ENCODE results near the gene MAP3K4. TPM values are rescaled to one million over a fixed set of nuclear protein-coding genes. Genes with fewer than 3 reads are reported as not detected.
"Not testable (repeated sequence)": the region's sequence is repeated elsewhere in the genome, so short reads cannot be mapped to it uniquely, and the experiment has no call there.

The MAP3K4 gene
- total RNA-seq, 3 donors from 2014 or later: 24.6 to 49.2 (median 45.2) TPM

DNA sequence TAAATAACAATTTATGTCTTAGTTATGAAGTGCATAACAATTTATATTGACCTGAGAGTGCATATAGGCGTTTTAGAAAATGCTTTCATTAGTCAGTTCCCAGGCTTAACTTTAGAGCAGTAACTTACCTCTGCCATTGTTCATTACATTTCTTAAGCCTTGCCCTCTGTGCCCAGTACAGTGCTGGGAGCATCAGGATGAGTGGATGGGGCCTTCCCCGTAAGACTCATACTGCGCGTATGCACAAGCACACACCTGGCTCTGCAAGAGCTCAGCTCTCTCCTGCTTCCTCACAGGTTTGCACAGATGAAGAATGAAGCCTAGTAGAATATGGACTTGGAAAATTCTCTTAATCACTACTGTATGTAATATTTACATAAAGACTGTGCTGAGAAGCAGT lies 125.0 kb downstream of the MAP3K4 start:
- Histone ChIP-seq H3K4me1 (no peaks in the 10 kb centered on the region), H3K27me3 (no peaks in the 10 kb centered on the region), H3K36me3 (peaks cover 3% of the 10 kb centered on the region), H3K27ac (no peak overlapping the region), H3K4me3 (no peak overlapping the region), H3K9me3 (peaks cover 0 to 20% of the 10 kb centered on the region in 2 donors)
- intact Hi-C loops (cut with DNase I; ENCODE audit: low total_unique reads): no loop called here
- TF ChIP-seq POLR2A (IDR thresholded peaks at IDR 0.05) (no peak), POLR2AphosphoS5 (IDR thresholded peaks at IDR 0.05) (no peak)
- TF ChIP-seq, protein P1, sequence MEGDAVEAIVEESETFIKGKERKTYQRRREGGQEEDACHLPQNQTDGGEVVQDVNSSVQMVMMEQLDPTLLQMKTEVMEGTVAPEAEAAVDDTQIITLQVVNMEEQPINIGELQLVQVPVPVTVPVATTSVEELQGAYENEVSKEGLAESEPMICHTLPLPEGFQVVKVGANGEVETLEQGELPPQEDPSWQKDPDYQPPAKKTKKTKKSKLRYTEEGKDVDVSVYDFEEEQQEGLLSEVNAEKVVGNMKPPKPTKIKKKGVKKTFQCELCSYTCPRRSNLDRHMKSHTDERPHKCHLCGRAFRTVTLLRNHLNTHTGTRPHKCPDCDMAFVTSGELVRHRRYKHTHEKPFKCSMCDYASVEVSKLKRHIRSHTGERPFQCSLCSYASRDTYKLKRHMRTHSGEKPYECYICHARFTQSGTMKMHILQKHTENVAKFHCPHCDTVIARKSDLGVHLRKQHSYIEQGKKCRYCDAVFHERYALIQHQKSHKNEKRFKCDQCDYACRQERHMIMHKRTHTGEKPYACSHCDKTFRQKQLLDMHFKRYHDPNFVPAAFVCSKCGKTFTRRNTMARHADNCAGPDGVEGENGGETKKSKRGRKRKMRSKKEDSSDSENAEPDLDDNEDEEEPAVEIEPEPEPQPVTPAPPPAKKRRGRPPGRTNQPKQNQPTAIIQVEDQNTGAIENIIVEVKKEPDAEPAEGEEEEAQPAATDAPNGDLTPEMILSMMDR (IDR thresholded peaks at IDR 0.05): no peak
- DNase-seq (ENCODE audit: low spot score in 2 of 2): no peak

DNA sequence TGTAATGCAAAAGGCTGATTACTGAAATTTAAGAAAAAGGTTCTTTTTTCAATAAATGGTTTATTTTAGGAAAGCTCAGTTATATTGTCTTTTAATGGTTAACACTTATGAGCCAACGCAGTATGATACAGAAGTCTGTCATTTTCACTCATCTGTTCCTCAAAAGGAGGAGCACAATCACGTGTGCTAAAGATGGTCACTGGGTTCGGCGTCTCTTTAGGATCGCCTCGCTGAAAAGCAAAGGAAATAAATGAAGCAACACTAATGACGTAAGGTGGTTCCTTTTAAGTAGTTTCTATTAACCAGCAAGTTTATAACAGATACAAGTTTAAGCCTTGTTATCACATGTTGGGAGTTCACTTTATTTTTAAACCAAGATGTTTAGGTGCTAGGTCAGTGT lies 125.7 kb downstream of the MAP3K4 start:
- no peak for DNase-seq (ENCODE audit: low spot score in 2 of 2)
- Histone ChIP-seq H3K27ac (no peak overlapping the region), H3K36me3 (peaks cover 3% of the 10 kb centered on the region), H3K27me3 (no peaks in the 10 kb centered on the region), H3K9me3 (peaks cover 0 to 21% of the 10 kb centered on the region in 2 donors), H3K4me3 (no peak overlapping the region), H3K4me1 (no peaks in the 10 kb centered on the region)
- TF ChIP-seq POLR2AphosphoS5 (IDR thresholded peaks at IDR 0.05) (no peak), POLR2A (IDR thresholded peaks at IDR 0.05) (no peak)
- TF ChIP-seq, protein P1 (IDR thresholded peaks at IDR 0.05): no peak
- intact Hi-C loops (cut with DNase I; ENCODE audit: low total_unique reads): no loop called here

DNA sequence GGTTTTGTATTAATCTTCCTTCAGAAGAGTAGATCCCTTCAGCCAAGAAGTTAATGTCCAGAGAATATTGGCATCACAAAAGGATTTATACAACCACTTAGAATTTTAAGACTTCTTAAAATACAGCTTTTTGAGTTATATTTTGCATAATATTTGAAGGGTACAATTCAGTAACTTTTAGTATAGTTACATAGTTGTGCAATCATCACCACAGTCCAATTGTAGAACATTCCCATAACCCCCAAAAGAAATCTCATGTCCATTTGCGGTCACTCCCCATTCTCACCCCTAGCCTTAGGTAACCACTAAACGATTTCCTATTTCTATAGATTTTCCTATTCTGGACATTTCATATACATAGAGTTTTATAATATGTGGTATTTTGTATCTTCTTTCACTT lies 126.4 kb downstream of the MAP3K4 start:
- Histone ChIP-seq H3K9me3 (peaks cover 0 to 22% of the 10 kb centered on the region in 2 donors), H3K4me3 (no peak overlapping the region), H3K27me3 (no peaks in the 10 kb centered on the region), H3K27ac (no peak overlapping the region), H3K4me1 (no peaks in the 10 kb centered on the region), H3K36me3 (peaks cover 3% of the 10 kb centered on the region)
- intact Hi-C loops (cut with DNase I; ENCODE audit: low total_unique reads): no loop called here
- DNase-seq (ENCODE audit: low spot score in 2 of 2): no peak
- TF ChIP-seq POLR2A (IDR thresholded peaks at IDR 0.05) (no peak), POLR2AphosphoS5 (IDR thresholded peaks at IDR 0.05) (no peak)
- TF ChIP-seq, protein P1 (IDR thresholded peaks at IDR 0.05): no peak

DNA sequence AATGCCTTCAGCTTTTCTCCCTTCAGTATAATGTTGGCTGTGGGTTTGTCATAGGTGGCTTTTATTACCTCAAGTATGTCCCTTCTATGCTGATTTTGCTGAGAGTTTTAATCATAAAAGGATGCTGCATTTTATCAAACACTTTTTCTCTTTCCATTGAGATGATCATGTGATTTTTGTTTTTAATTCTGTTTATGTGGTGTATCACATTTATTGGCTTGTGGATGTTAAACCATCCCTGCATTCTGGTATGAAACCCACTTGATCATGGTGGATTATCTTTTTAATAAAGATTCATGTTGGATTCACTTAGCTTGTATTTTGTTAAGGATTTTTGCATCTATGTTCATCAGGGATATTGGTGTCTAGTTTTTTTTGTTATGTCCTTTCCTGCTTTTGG lies 131.8 kb downstream of the MAP3K4 start:
- intact Hi-C loops (cut with DNase I; ENCODE audit: low total_unique reads); H3K4me3 ChIP-seq; H3K4me1 ChIP-seq; H3K27me3 ChIP-seq; DNase-seq (ENCODE audit: low spot score in 2 of 2); H3K27ac ChIP-seq; H3K36me3 ChIP-seq: not testable (repeated sequence)
- peaks cover 0 to 39% of the 10 kb centered on the region in 2 donors for H3K9me3 ChIP-seq

DNA sequence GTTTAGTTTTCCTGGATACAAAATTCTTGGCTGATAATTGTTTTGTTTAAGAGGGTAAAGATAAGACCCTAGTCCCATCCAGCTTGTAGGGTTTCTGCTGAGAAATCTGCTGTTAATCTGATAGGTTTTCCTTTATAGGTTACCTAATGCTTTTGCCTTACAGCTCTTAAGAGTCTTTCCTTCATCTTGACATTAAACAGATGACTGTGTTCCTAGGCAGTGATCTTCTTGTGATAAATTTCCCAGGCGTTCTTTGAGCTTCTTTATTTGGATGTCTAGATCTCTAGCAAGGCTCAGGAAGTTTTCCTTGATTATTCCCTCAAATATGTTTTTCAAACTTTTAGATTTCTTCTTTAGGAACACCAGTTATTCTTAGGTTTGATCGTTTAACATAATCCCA lies 134.0 kb downstream of the MAP3K4 start:
- Histone ChIP-seq H3K27ac (no peak overlapping the region), H3K4me1 (no peaks in the 10 kb centered on the region), H3K27me3 (no peaks in the 10 kb centered on the region), H3K9me3 (peaks cover 0 to 28% of the 10 kb centered on the region in 2 donors), H3K36me3 (no peaks in the 10 kb centered on the region), H3K4me3 (no peak overlapping the region)
- no peak for DNase-seq (ENCODE audit: low spot score in 2 of 2)
- intact Hi-C loops (cut with DNase I; ENCODE audit: low total_unique reads): no loop called here
- TF ChIP-seq POLR2AphosphoS5 (IDR thresholded peaks at IDR 0.05): no peak
- TF ChIP-seq, protein P1 (IDR thresholded peaks at IDR 0.05): no peak
- no peak for TF ChIP-seq POLR2A (IDR thresholded peaks at IDR 0.05)

All from breast epithelium (tissue), 4 donors.